ENCODE results near the gene MGST3. TPM values are rescaled to one million over a fixed set of nuclear protein-coding genes. Genes with fewer than 3 reads are reported as not detected.

Gene MGST3
- polyA plus RNA-seq, 1 of the 3 experiments (the other 2 are of a cell fraction): 270 TPM

DNA sequence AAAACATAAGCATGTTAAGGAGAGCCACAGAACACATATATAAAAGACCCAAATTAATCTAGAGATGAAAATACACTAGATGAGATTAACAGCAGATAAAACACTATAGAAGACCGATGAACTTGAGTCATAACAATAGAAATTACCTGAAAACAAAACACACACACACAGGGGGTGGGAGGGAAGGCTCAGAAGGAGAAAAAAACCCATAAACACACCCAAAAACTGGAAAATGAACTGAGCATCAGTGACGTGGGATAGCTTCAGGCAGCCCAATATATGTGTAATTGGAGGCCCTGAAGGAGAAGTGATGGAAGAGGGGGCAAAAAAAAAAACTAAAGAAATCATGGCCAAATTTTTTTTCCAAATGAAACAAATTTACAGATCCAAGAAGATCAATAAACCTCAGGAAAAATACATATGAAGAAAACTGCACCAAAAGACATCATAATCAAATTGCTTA is 56.0 kb downstream of the MGST3 start:
- H4K20me1 ChIP-seq (ENCODE audit: insufficient read depth): no peaks in the 10 kb centered on the region
- peaks cover 49 to 52% of the 10 kb centered on the region in 2 experiments for H3K36me3 ChIP-seq (replicated peaks in 1 of 2; ENCODE audit: control insufficient read depth in 1 of 2, insufficient read depth in 2 of 2, low read length in 1 of 2)
- H3K79me2 ChIP-seq (ENCODE audit: insufficient read depth): peaks cover 78% of the 10 kb centered on the region
- no peaks in the 10 kb centered on the region for H3K27me3 ChIP-seq (ENCODE audit: insufficient read depth)
- no peaks in the 10 kb centered on the region for H3K9me2 ChIP-seq
- H2AFZ ChIP-seq (ENCODE audit: low read depth): no peak overlapping the region
- 97% methylated on average over 2 of the region's 2 CpGs for WGBS (ENCODE audit: low lambda C conversion rate)
- CTCF ChIA-PET: no interaction called here
- no peaks in the 10 kb centered on the region for H3K9me3 ChIP-seq
- POLR2A ChIA-PET: no interaction called here
- DNase-seq: no peak
- no peak overlapping the region for H3K4me3 ChIP-seq (ENCODE audit: low read depth in 2 of 2, low read length in 1 of 2)
- no peak overlapping the region for H3K9ac ChIP-seq
- H3K27ac ChIP-seq (ENCODE audit: low read depth in 2 of 2, low read length in 1 of 2): no peak overlapping the region
- H3K4me1 ChIP-seq (ENCODE audit: control insufficient read depth in 1 of 2, insufficient read depth in 2 of 2, low read depth in 1 of 2, low read length in 1 of 2): no peaks in the 10 kb centered on the region
- no peak overlapping the region for H3K4me2 ChIP-seq
- no peaks in the 10 kb centered on the region for H3F3A ChIP-seq (replicated peaks; ENCODE audit: insufficient read depth)
- no peak for TF ChIP-seq TCF12 (IDR thresholded peaks at IDR 0.05)
- no peak for TF ChIP-seq EZH2phosphoT487 (IDR thresholded peaks at IDR 0.05; ENCODE audit: borderline replicate concordance, low read depth)
- TF ChIP-seq, protein P1, sequence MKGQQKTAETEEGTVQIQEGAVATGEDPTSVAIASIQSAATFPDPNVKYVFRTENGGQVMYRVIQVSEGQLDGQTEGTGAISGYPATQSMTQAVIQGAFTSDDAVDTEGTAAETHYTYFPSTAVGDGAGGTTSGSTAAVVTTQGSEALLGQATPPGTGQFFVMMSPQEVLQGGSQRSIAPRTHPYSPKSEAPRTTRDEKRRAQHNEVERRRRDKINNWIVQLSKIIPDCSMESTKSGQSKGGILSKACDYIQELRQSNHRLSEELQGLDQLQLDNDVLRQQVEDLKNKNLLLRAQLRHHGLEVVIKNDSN (IDR thresholded peaks at IDR 0.05; ENCODE audit: borderline replicate concordance, low read depth): no peak
- TF ChIP-seq EP300 (IDR thresholded peaks at IDR 0.05; ENCODE audit: borderline replicate concordance in 1 of 2, low read depth in 1 of 2, low read length in 1 of 2): no peak
- TF ChIP-seq RCOR1 (IDR thresholded peaks at IDR 0.05; ENCODE audit: low read length): no peak
- no peak for TF ChIP-seq YY1 (IDR thresholded peaks at IDR 0.05; ENCODE audit: low read depth)
- no peak for TF ChIP-seq CHD2 (IDR thresholded peaks at IDR 0.05; ENCODE audit: low read length, partially characterized antibody)
- TF ChIP-seq, protein P2, sequence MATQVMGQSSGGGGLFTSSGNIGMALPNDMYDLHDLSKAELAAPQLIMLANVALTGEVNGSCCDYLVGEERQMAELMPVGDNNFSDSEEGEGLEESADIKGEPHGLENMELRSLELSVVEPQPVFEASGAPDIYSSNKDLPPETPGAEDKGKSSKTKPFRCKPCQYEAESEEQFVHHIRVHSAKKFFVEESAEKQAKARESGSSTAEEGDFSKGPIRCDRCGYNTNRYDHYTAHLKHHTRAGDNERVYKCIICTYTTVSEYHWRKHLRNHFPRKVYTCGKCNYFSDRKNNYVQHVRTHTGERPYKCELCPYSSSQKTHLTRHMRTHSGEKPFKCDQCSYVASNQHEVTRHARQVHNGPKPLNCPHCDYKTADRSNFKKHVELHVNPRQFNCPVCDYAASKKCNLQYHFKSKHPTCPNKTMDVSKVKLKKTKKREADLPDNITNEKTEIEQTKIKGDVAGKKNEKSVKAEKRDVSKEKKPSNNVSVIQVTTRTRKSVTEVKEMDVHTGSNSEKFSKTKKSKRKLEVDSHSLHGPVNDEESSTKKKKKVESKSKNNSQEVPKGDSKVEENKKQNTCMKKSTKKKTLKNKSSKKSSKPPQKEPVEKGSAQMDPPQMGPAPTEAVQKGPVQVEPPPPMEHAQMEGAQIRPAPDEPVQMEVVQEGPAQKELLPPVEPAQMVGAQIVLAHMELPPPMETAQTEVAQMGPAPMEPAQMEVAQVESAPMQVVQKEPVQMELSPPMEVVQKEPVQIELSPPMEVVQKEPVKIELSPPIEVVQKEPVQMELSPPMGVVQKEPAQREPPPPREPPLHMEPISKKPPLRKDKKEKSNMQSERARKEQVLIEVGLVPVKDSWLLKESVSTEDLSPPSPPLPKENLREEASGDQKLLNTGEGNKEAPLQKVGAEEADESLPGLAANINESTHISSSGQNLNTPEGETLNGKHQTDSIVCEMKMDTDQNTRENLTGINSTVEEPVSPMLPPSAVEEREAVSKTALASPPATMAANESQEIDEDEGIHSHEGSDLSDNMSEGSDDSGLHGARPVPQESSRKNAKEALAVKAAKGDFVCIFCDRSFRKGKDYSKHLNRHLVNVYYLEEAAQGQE (IDR thresholded peaks at IDR 0.05; ENCODE audit: low read depth, low read length): no peak
- no peak for TF ChIP-seq SIN3A (IDR thresholded peaks at IDR 0.05; ENCODE audit: borderline replicate concordance, low read depth, low read length)
- TF ChIP-seq, protein P3, sequence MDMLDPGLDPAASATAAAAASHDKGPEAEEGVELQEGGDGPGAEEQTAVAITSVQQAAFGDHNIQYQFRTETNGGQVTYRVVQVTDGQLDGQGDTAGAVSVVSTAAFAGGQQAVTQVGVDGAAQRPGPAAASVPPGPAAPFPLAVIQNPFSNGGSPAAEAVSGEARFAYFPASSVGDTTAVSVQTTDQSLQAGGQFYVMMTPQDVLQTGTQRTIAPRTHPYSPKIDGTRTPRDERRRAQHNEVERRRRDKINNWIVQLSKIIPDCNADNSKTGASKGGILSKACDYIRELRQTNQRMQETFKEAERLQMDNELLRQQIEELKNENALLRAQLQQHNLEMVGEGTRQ (IDR thresholded peaks at IDR 0.05; ENCODE audit: borderline replicate concordance, low read depth, low read length): no peak

DNA sequence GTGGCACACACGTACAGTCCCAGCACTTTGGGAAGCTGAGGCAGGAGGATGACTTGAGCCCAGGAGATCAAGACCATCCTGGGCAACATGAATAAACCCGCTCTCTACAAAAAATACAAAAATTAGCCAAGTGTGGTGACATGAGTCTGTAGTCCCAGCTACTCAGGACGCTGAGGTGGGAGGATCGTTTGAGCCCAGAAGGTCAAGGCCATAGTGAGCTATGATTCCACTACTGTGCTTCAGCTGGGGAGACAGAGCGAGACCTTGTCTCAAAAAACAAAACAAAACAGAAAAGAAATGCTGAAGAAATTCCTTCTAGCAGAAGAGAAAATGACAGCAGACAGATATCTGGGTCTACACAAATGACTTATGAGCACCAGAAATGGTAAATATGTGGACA is 57.0 kb downstream of the MGST3 start:
- 100% methylated on average over 5 of the region's 5 CpGs for WGBS (ENCODE audit: low lambda C conversion rate)
- Histone ChIP-seq H3K36me3 (replicated peaks in 1 of 2; ENCODE audit: control insufficient read depth in 1 of 2, insufficient read depth in 2 of 2, low read length in 1 of 2) (peaks cover 38 to 45% of the 10 kb centered on the region in 2 experiments), H4K20me1 (ENCODE audit: insufficient read depth) (no peaks in the 10 kb centered on the region), H3K9ac (no peak overlapping the region), H3K27me3 (ENCODE audit: insufficient read depth) (no peaks in the 10 kb centered on the region), H3K4me1 (ENCODE audit: control insufficient read depth in 1 of 2, insufficient read depth in 2 of 2, low read depth in 1 of 2, low read length in 1 of 2) (no peaks in the 10 kb centered on the region), H3K9me2 (no peaks in the 10 kb centered on the region), H3K27ac (ENCODE audit: low read depth in 2 of 2, low read length in 1 of 2) (no peak overlapping the region), H2AFZ (ENCODE audit: low read depth) (no peak overlapping the region), H3K4me2 (no peak overlapping the region), H3F3A (replicated peaks; ENCODE audit: insufficient read depth) (no peaks in the 10 kb centered on the region), H3K4me3 (ENCODE audit: low read depth in 2 of 2, low read length in 1 of 2) (no peak overlapping the region), H3K9me3 (no peaks in the 10 kb centered on the region), H3K79me2 (ENCODE audit: insufficient read depth) (peaks cover 82% of the 10 kb centered on the region)
- DNase-seq: no peak
- ChIA-PET POLR2A (no interaction called here), CTCF (no interaction called here)
- TF ChIP-seq, protein P4, sequence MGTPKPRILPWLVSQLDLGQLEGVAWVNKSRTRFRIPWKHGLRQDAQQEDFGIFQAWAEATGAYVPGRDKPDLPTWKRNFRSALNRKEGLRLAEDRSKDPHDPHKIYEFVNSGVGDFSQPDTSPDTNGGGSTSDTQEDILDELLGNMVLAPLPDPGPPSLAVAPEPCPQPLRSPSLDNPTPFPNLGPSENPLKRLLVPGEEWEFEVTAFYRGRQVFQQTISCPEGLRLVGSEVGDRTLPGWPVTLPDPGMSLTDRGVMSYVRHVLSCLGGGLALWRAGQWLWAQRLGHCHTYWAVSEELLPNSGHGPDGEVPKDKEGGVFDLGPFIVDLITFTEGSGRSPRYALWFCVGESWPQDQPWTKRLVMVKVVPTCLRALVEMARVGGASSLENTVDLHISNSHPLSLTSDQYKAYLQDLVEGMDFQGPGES (IDR thresholded peaks at IDR 0.05; ENCODE audit: low read depth, low read length): no peak
- no peak for TF ChIP-seq CHD2 (IDR thresholded peaks at IDR 0.05; ENCODE audit: low read length, partially characterized antibody)
